A549 (cell line): Measurements from ENCODE around the gene SEMA5A. TPM values are rescaled to one million over a fixed set of nuclear protein-coding genes. Genes with fewer than 3 reads are reported as not detected.

Experiments used
- ATAC-seq, 2 experiments: fragments of 200-7000 bp in 1 of 2; fragments of >200 bp in 1 of 2; cut with Nextera tagmentation in 1 of 2; cut with Tn5 transposase in 1 of 2; 3 replicates each; pipeline versions ENCODE4 v1.8.0 to v1.9.1; 2018 to 2020; ENCODE audit warnings: mild to moderate bottlenecking in 1 of 2, moderate library complexity in 1 of 2
- CTCF ChIA-PET: fragments of 300-600 bp; sonication (Branson Sonifier 250); formaldehyde crosslinking; extraction: SDS; loops from one replicate; lab custom pipeline; 2021; ENCODE audit warnings: antibody characterized with exemption, inconsistent platforms; lab: Yijun Ruan, JAX
- POLR2A ChIA-PET: fragments of 350-600 bp; formaldehyde crosslinking; extraction: SDS; loops from one replicate; lab custom pipeline; 2021; ENCODE audit warnings: antibody characterized with exemption, inconsistent platforms; lab: Yijun Ruan, JAX
- DNase-seq, 2 experiments: peaks; one replicate each; pipeline versions ENCODE4 v3.0.0 to v3.0.0-alpha.2; 2011 to 2016; ENCODE audit warnings: low read depth in 1 of 2, low spot score in 1 of 2
- FAIRE-seq: peaks from 2 replicates; lab custom pipeline; 2011; peaks lifted over from hg19 to GRCh38; lab: Jason Lieb, UNC
- H3K27ac ChIP-seq, 2 experiments: fragments of >200 bp; sonication (Bioruptor Twin); formaldehyde crosslinking; 3 replicates each; pipeline ENCODE4 v1.5.1; 2016 to 2017
- H3K4me1 ChIP-seq: fragments of >200 bp; sonication (Bioruptor Twin); formaldehyde crosslinking; 3 replicates; pipeline ENCODE4 v1.6.1; 2016
- H3K4me2 ChIP-seq: fragments of >200 bp; sonication (Bioruptor Twin); formaldehyde crosslinking; 3 replicates; pipeline ENCODE4 v1.6.1; 2016
- H3K4me3 ChIP-seq: fragments of >200 bp; sonication (Bioruptor Twin); formaldehyde crosslinking; 3 replicates; pipeline ENCODE4 v1.5.1; 2016
- H3K9me3 ChIP-seq: fragments of >200 bp; sonication (Bioruptor Twin); formaldehyde crosslinking; 3 replicates; pipeline ENCODE4 v1.6.1; 2016
- BHLHE40 ChIP-seq: IDR thresholded peaks from 2 replicates; pipeline ENCODE4 v1.6.1; 2012; ENCODE audit warnings: low read depth, low read length, inconsistent platforms
- CBX2 ChIP-seq: fragments of 200-600 bp; sonication (generic); IDR thresholded peaks from 2 replicates; pipeline ENCODE4 v1.6.1; 2016; ENCODE audit warnings: low read depth, mild to moderate bottlenecking, borderline replicate concordance
- CEBPB ChIP-seq, 2 experiments: fragments of >200 bp in 1 of 2; sonication (Bioruptor Twin) in 1 of 2; formaldehyde crosslinking in 1 of 2; IDR thresholded peaks; 2 replicates each; pipeline ENCODE4 v1.6.1; 2012 to 2016
- CHD4 ChIP-seq: fragments of 200-600 bp; sonication (generic); IDR thresholded peaks from 2 replicates; pipeline ENCODE4 v1.6.1; 2016; ENCODE audit warnings: antibody characterized with exemption, mild to moderate bottlenecking, borderline replicate concordance
- CTCF ChIP-seq: fragments of >200 bp; sonication (Bioruptor Twin); formaldehyde crosslinking; IDR thresholded peaks from 3 replicates; pipeline ENCODE4 v1.5.1; 2016
- EP300 ChIP-seq, 2 experiments: fragments of >200 bp; sonication (Bioruptor Twin); formaldehyde crosslinking; IDR thresholded peaks; 2 replicates in 1 of 2; 3 replicates in 1 of 2; pipeline ENCODE4 v1.6.1; 2016 to 2017
- FOSB ChIP-seq: fragments of 250-450 bp; sonication (Bioruptor Pico); IDR thresholded peaks from 2 replicates; pipeline ENCODE4 v1.5.0; 2020; ENCODE audit warnings: mild to moderate bottlenecking, moderate library complexity
- FOSL2 ChIP-seq, 2 experiments: fragments of 450-650 bp in 1 of 2; fragments of >200 bp in 1 of 2; sonication (Bioruptor Twin) in 1 of 2; formaldehyde crosslinking; IDR thresholded peaks; 2 replicates each; pipeline versions ENCODE4 v1.5.0 to v1.6.1; 2016 to 2020; ENCODE audit warnings: mild to moderate bottlenecking in 1 of 2, moderate library complexity in 1 of 2
- GATA3 ChIP-seq: IDR thresholded peaks from 2 replicates; pipeline ENCODE4 v1.6.1; 2012; ENCODE audit warnings: borderline replicate concordance
- HDAC2 ChIP-seq: fragments of 200-600 bp; sonication (generic); IDR thresholded peaks from 2 replicates; pipeline ENCODE4 v1.6.1; 2016
- HEYL ChIP-seq: fragments of 250-450 bp; sonication (Bioruptor Pico); IDR thresholded peaks from 2 replicates; pipeline ENCODE4 v1.8.0; 2021; ENCODE audit warnings: mild to moderate bottlenecking, moderate library complexity
- HOXA7 ChIP-seq: fragments of 250-450 bp; sonication (Bioruptor Pico); IDR thresholded peaks from 2 replicates; pipeline ENCODE4 v1.5.0; 2020; ENCODE audit warnings: mild to moderate bottlenecking, moderate library complexity
- MAFK ChIP-seq: fragments of 450-650 bp; IDR thresholded peaks from 2 replicates; pipeline ENCODE4 v1.6.1; 2014; ENCODE audit not compliant: partially characterized antibody
- MAX ChIP-seq: IDR thresholded peaks from 2 replicates; pipeline ENCODE4 v1.6.1; 2012
- NPAS2 ChIP-seq: fragments of 250-450 bp; sonication (Bioruptor Pico); IDR thresholded peaks from 2 replicates; pipeline ENCODE4 v1.8.0; 2022; ENCODE audit warnings: mild to moderate bottlenecking, moderate library complexity, borderline replicate concordance
- NR3C1 ChIP-seq: fragments of >200 bp; sonication (Bioruptor Twin); formaldehyde crosslinking; IDR thresholded peaks from 3 replicates; pipeline ENCODE4 v1.6.1; 2017
- PHF8 ChIP-seq: fragments of 200-600 bp; sonication (generic); IDR thresholded peaks from 2 replicates; pipeline ENCODE4 v1.6.1; 2016; ENCODE audit warnings: low read depth, mild to moderate bottlenecking, antibody characterized with exemption, moderate library complexity, borderline replicate concordance
- POLR2A ChIP-seq: IDR thresholded peaks from 2 replicates; pipeline ENCODE4 v1.6.1; 2012; ENCODE audit warnings: mild to moderate bottlenecking, low read length
- RAD21 ChIP-seq, 2 experiments: fragments of >200 bp in 1 of 2; sonication (Bioruptor Twin) in 1 of 2; formaldehyde crosslinking in 1 of 2; IDR thresholded peaks in 1 of 2; conservative IDR thresholded peaks in 1 of 2; 2 replicates in 1 of 2; 3 replicates in 1 of 2; pipeline ENCODE4 v1.6.1; 2012 to 2018; ENCODE audit warnings: inconsistent platforms in 1 of 2
- RCOR1 ChIP-seq: fragments of 150-350 bp; IDR thresholded peaks from 2 replicates; pipeline ENCODE4 v1.6.1; 2014; ENCODE audit warnings: antibody characterized with exemption, low read length, low read depth
- RNF2 ChIP-seq: fragments of 200-600 bp; sonication (generic); IDR thresholded peaks from 2 replicates; pipeline ENCODE4 v1.6.1; 2016; ENCODE audit warnings: low read depth, mild to moderate bottlenecking, antibody characterized with exemption, moderate library complexity, borderline replicate concordance
- TFCP2L1 ChIP-seq: fragments of 250-450 bp; sonication (Bioruptor Pico); IDR thresholded peaks from 2 replicates; pipeline ENCODE4 v1.5.0; 2021; ENCODE audit warnings: mild to moderate bottlenecking
- ZNF302 ChIP-seq: fragments of 250-450 bp; sonication (Bioruptor Pico); IDR thresholded peaks from 2 replicates; pipeline ENCODE4 v1.9.0; 2021; ENCODE audit warnings: inconsistent platforms, mild to moderate bottlenecking, moderate library complexity
- WGBS: methylation state at CpG from one replicate; pipeline ENCODE4 v1.1.6; 2017; ENCODE audit errors: missing lambda C conversion rate; 5-methylcytosine and 5-hydroxymethylcytosine counted together
- polyA plus RNA-seq, 4 experiments: library from polyadenylated mRNA; depleted of rRNA in 3 of 4; stranded (reverse); fragments of >200 nt; fragmentation: RNase III in 1 of 4; extraction: RNeasy Plus Mini Kit Qiagen cat#74134 plus additional on column Dnase treatment in 1 of 4; gene quantifications; 2 replicates in 3 of 4; 3 replicates in 1 of 4; pipeline ENCODE4 v1.2.3, GENCODE V29; 2011 to 2017
- TF ChIP-seq, protein P1 (sequence below): IDR thresholded peaks from 2 replicates; pipeline ENCODE4 v1.6.1; 2012; ENCODE audit warnings: low read depth, borderline replicate concordance
- TF ChIP-seq, protein P2 (sequence below): fragments of >200 bp; sonication (Bioruptor Twin); formaldehyde crosslinking; IDR thresholded peaks from 3 replicates; pipeline ENCODE4 v1.6.1; 2016
- TF ChIP-seq, protein P3 (sequence below): fragments of 150-350 bp; IDR thresholded peaks from 2 replicates; pipeline ENCODE4 v1.6.1; 2014; ENCODE audit warnings: low read depth, mild to moderate bottlenecking, low read length

The SEMA5A gene
- polyA plus RNA-seq, 2 of the 4 experiments (the other 2 are of a cell fraction), result not detected

DNA sequence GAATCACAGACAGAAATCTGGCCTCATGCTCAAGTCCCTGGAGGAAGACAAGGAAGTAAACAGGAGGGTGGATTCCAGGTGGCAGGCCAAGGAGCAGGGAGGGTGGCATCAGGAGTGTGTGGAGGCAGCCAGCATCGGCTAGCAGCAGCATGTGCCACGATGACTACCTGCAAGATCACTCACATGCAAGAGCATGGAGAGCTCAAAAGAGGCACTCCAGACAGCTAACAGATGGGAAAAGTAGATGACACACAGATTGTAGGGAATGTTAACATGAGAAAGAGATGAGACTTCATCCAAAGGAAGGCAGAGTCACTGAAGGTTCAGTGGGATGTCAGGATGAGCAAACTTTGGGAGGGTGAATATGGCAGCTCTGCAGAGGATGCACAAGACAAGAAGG, 104.3 kb downstream of the SEMA5A start:
- Histone ChIP-seq H3K27ac (no peak overlapping the region), H3K4me3 (no peak overlapping the region), H3K4me2 (no peak overlapping the region), H3K9me3 (0 out of 3 replicates have a peak, but pooled peaks cover 2% of the 10 kb centered on the region), H3K4me1 (no peaks in the 10 kb centered on the region)
- ChIA-PET POLR2A (no interaction called here), CTCF (no interaction called here)
- TF ChIP-seq NPAS2 (CRISPR knock-in tag) (no peak), CTCF (no peak), CHD4 (no peak), ZNF302 (CRISPR knock-in tag) (no peak), NR3C1 (no peak), FOSB (CRISPR knock-in tag) (no peak)
- 0% methylated on average over 2 of the region's 2 CpGs for WGBS
- no peak for FAIRE-seq
- no peak for DNase-seq
- no peak for ATAC-seq

DNA sequence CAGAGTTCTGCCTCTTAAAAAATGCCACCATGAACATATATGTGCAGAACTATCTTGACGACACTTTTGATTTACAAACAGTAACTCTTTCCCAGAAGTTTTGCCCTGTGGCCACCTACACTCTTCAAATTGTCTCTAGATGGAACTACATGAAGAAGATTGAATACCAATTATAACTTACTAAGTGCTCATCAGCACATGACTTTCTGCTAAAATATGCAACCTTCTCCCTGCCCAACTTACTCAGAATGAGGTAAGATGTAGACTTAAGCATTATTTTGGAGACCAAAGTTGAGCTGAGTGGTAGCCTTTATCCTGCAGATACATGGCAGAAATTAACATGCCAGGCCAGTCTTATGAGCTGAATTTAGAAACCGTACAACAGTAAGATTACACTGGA, 105.4 kb downstream of the SEMA5A start:
- Histone ChIP-seq H3K4me2 (no peak overlapping the region), H3K4me3 (no peak overlapping the region), H3K27ac (no peak overlapping the region)
- FAIRE-seq (no peak), DNase-seq (no peak)
- WGBS, result 8% methylated on average over 2 of the region's 2 CpGs
- POLR2A ChIA-PET, result no interaction called here
- no peak for TF ChIP-seq TFCP2L1 (CRISPR knock-in tag)
- no peak for TF ChIP-seq HOXA7 (CRISPR knock-in tag)
- no peak for TF ChIP-seq POLR2A
- TF ChIP-seq CEBPB (IDR thresholded peaks at IDR 0.05), result no peak
- no peak for TF ChIP-seq HEYL
- TF ChIP-seq RCOR1, result no peak
- no peak for TF ChIP-seq MAX
- TF ChIP-seq, protein P1, sequence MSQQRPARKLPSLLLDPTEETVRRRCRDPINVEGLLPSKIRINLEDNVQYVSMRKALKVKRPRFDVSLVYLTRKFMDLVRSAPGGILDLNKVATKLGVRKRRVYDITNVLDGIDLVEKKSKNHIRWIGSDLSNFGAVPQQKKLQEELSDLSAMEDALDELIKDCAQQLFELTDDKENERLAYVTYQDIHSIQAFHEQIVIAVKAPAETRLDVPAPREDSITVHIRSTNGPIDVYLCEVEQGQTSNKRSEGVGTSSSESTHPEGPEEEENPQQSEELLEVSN, result no peak
- TF ChIP-seq EP300 (IDR thresholded peaks at IDR 0.05), result no peak
- no peak for TF ChIP-seq GATA3
- TF ChIP-seq HDAC2, result no peak
- TF ChIP-seq PHF8, result no peak
- no peak for TF ChIP-seq RNF2
- TF ChIP-seq FOSL2 (IDR thresholded peaks at IDR 0.05), result no peak
- TF ChIP-seq FOSL2 (CRISPR knock-in tag; IDR thresholded peaks at IDR 0.05), result no peak
- no peak for TF ChIP-seq RAD21 (conservative IDR thresholded peaks at IDR 0.05 in 1 of 2, IDR thresholded peaks at IDR 0.05 in 1 of 2)
- TF ChIP-seq CBX2, result no peak
- TF ChIP-seq, all 56 proteins: peak for 0
- Histone ChIP-seq H3K9me3 (0 out of 3 replicates have a peak, but pooled peaks cover 2% of the 10 kb centered on the region), H3K4me1 (no peaks in the 10 kb centered on the region)
- CTCF ChIA-PET, result no interaction called here
- ATAC-seq, result no peak

GRCh38 chr5:9439531-9440292, 106.2 kb downstream of the SEMA5A start:
- H3K4me3 ChIP-seq, result no peak overlapping the region
- POLR2A ChIA-PET, result no interaction called here
- FAIRE-seq (no peak), DNase-seq (no peak), ATAC-seq (no peak)
- no peak overlapping the region for H3K27ac ChIP-seq
- H3K9me3 ChIP-seq, result 0 out of 3 replicates have a peak, but pooled peaks cover 1% of the 10 kb centered on the region
- H3K4me2 ChIP-seq, result no peak overlapping the region
- no peaks in the 10 kb centered on the region for H3K4me1 ChIP-seq
- 3% methylated on average over 5 of the region's 5 CpGs for WGBS
- CTCF ChIA-PET, result interaction anchor here (1.2 kb wide), 1 partner anchor 21 kb away, joined by 3 read pairs; no protein-coding TSS in a partner anchor
- TF ChIP-seq MAFK (no peak), BHLHE40 (no peak), CEBPB (IDR thresholded peaks at IDR 0.05) (no peak), CHD4 (no peak)
- TF ChIP-seq, protein P2, sequence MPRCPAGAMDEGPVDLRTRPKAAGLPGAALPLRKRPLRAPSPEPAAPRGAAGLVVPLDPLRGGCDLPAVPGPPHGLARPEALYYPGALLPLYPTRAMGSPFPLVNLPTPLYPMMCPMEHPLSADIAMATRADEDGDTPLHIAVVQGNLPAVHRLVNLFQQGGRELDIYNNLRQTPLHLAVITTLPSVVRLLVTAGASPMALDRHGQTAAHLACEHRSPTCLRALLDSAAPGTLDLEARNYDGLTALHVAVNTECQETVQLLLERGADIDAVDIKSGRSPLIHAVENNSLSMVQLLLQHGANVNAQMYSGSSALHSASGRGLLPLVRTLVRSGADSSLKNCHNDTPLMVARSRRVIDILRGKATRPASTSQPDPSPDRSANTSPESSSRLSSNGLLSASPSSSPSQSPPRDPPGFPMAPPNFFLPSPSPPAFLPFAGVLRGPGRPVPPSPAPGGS, result no peak
- TF ChIP-seq, protein P3, sequence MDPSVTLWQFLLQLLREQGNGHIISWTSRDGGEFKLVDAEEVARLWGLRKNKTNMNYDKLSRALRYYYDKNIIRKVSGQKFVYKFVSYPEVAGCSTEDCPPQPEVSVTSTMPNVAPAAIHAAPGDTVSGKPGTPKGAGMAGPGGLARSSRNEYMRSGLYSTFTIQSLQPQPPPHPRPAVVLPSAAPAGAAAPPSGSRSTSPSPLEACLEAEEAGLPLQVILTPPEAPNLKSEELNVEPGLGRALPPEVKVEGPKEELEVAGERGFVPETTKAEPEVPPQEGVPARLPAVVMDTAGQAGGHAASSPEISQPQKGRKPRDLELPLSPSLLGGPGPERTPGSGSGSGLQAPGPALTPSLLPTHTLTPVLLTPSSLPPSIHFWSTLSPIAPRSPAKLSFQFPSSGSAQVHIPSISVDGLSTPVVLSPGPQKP, result no peak
